HepG2 (cell line): ENCODE results near the gene CBFA2T2. TPM values are rescaled to one million over a fixed set of nuclear protein-coding genes. Genes with fewer than 3 reads are reported as not detected.

Source experiments
- AGO1 ChIP-seq: fragments of 200-400 bp; formaldehyde crosslinking; IDR thresholded peaks from 2 replicates; pipeline ENCODE4 v1.6.1; 2017; ENCODE audit warnings: mild to moderate bottlenecking, low read depth, low read length, moderate library complexity; ENCODE audit not compliant: poor library complexity, severe bottlenecking
- ATM ChIP-seq: fragments of 450-650 bp; IDR thresholded peaks from 2 replicates; pipeline ENCODE4 v1.7.1; 2017; ENCODE audit warnings: mild to moderate bottlenecking, borderline replicate concordance
- CBX2 ChIP-seq, 2 experiments: fragments of 200-600 bp in 1 of 2; sonication (generic); formaldehyde crosslinking in 1 of 2; IDR thresholded peaks; 2 replicates each; pipeline versions ENCODE4 v1.7.0 to v1.8.1; 2018 to 2022; ENCODE audit warnings: low read depth in 2 of 2, low read length in 1 of 2, mild to moderate bottlenecking in 1 of 2, missing genetic modification reagents in 1 of 2
- ELF1 ChIP-seq: sonication (generic); formaldehyde crosslinking; IDR thresholded peaks from 2 replicates; pipeline ENCODE4 v1.4.0; 2020; ENCODE audit warnings: missing genetic modification reagents
- ETV5 ChIP-seq: IDR thresholded peaks from 2 replicates; pipeline ENCODE4 v1.6.1; 2018; ENCODE audit warnings: missing biosample characterization, missing genetic modification reagents, inconsistent platforms, borderline replicate concordance
- LCORL ChIP-seq, 2 experiments: fragments of 450-650 bp in 1 of 2; sonication (generic) in 1 of 2; formaldehyde crosslinking in 1 of 2; IDR thresholded peaks; 2 replicates each; pipeline versions ENCODE4 v1.5.0 to v1.6.1; 2017 to 2020; ENCODE audit warnings: antibody characterized with exemption in 1 of 2, missing genetic modification reagents in 1 of 2
- MAFF ChIP-seq: IDR thresholded peaks from 2 replicates; pipeline ENCODE4 v1.6.1; 2011; ENCODE audit warnings: low read depth, low read length, improper control_type of control experiment
- MBNL3 ChIP-seq: fragments of 250-450 bp; sonication (Bioruptor Pico); conservative IDR thresholded peaks from 2 replicates; pipeline ENCODE4 v1.8.0; 2022; ENCODE audit warnings: mild to moderate bottlenecking, inconsistent platforms
- POLR2A ChIP-seq, 2 experiments: IDR thresholded peaks; 2 replicates each; pipeline ENCODE4 v1.6.1; 2011; ENCODE audit warnings: low read depth in 2 of 2, low read length in 2 of 2, mild to moderate bottlenecking in 1 of 2, moderate library complexity in 1 of 2; ENCODE audit not compliant: insufficient read depth in 1 of 2
- POLR2AphosphoS2 ChIP-seq: IDR thresholded peaks from 2 replicates; pipeline ENCODE4 v1.6.1; 2011; ENCODE audit warnings: low read depth, low read length, improper control_type of control experiment
- RBM22 ChIP-seq: fragments of 200-400 bp; formaldehyde crosslinking; optimal IDR thresholded peaks from 2 replicates; pipeline ENCODE3; 2017; ENCODE audit warnings: mild to moderate bottlenecking, low read length, moderate library complexity
- SETDB1 ChIP-seq: sonication (generic); formaldehyde crosslinking; IDR thresholded peaks from 2 replicates; pipeline ENCODE4 v1.5.1; 2020; ENCODE audit warnings: missing genetic modification reagents, mild to moderate bottlenecking, borderline replicate concordance
- SOX6 ChIP-seq, 2 experiments: fragments of 450-650 bp in 1 of 2; sonication (generic) in 1 of 2; formaldehyde crosslinking in 1 of 2; IDR thresholded peaks; 2 replicates each; pipeline versions ENCODE4 v1.4.0 to v1.6.1; 2017 to 2020; ENCODE audit warnings: antibody characterized with exemption in 1 of 2, mild to moderate bottlenecking in 1 of 2, missing genetic modification reagents in 1 of 2
- SPEN ChIP-seq: sonication (generic); formaldehyde crosslinking; IDR thresholded peaks from 2 replicates; pipeline ENCODE4 v1.5.1; 2020; ENCODE audit warnings: low read depth, mild to moderate bottlenecking, missing genetic modification reagents
- SRF ChIP-seq: IDR thresholded peaks from 2 replicates; pipeline ENCODE4 v1.6.1; 2011; ENCODE audit warnings: mild to moderate bottlenecking, low read depth, low read length, moderate library complexity
- ZNF12 ChIP-seq: sonication (generic); formaldehyde crosslinking; IDR thresholded peaks from 2 replicates; pipeline ENCODE4 v1.5.0; 2020; ENCODE audit warnings: missing genetic modification reagents
- ZNF256 ChIP-seq: sonication (generic); formaldehyde crosslinking; conservative IDR thresholded peaks from 2 replicates; pipeline ENCODE4 v1.4.0; 2020; ENCODE audit warnings: missing genetic modification reagents
- ZNF430 ChIP-seq: sonication (generic); formaldehyde crosslinking; IDR thresholded peaks from 2 replicates; pipeline ENCODE4 v1.9.0; 2021; ENCODE audit warnings: mild to moderate bottlenecking, missing genetic modification reagents
- ZNF569 ChIP-seq: sonication (generic); formaldehyde crosslinking; IDR thresholded peaks from 2 replicates; pipeline ENCODE4 v1.5.0; 2020; ENCODE audit warnings: mild to moderate bottlenecking, missing genetic modification reagents, moderate library complexity, borderline replicate concordance
- ZNF598 ChIP-seq: sonication (generic); formaldehyde crosslinking; IDR thresholded peaks from 2 replicates; pipeline ENCODE4 v1.5.1; 2020; ENCODE audit warnings: mild to moderate bottlenecking, missing genetic modification reagents, borderline replicate concordance
- ZNF749 ChIP-seq: sonication (generic); formaldehyde crosslinking; IDR thresholded peaks from 2 replicates; pipeline ENCODE4 v1.8.0; 2022; ENCODE audit warnings: mild to moderate bottlenecking, missing genetic modification reagents, moderate library complexity, borderline replicate concordance
- polyA plus RNA-seq, 8 experiments: library from polyadenylated mRNA; depleted of rRNA in 3 of 8; stranded (reverse) in 7 of 8; unstranded in 1 of 8; fragments of >200 nt; fragmentation: Illumina TruSeq in 4 of 8; extraction: Trizol in 4 of 8; gene quantifications; 2 replicates each; pipeline versions ENCODE4 v1.2.1 to v1.2.3, GENCODE V29; 2011 to 2016; ENCODE audit warnings: low read depth in 4 of 8, missing spikeins in 1 of 8, mixed read lengths in 1 of 8; ENCODE audit not compliant: insufficient read depth in 1 of 8
- total RNA-seq, 5 experiments: library from RNA; depleted of rRNA; stranded (reverse); fragments of >200 nt; fragmentation: Illumina TruSeq; extraction: Trizol; gene quantifications; 2 replicates each; pipeline ENCODE4 v1.2.3, GENCODE V29; 2016; ENCODE audit warnings: low read depth in 1 of 5
- TF ChIP-seq, protein P1 (sequence below), 2 experiments: fragments of 450-650 bp in 1 of 2; sonication (generic) in 1 of 2; formaldehyde crosslinking; IDR thresholded peaks; 2 replicates each; pipeline versions ENCODE4 v1.5.0 to v1.8.0; 2020 to 2022; ENCODE audit warnings: mild to moderate bottlenecking in 1 of 2, missing genetic modification reagents in 1 of 2
- TF ChIP-seq, protein P2 (sequence below): sonication (generic); formaldehyde crosslinking; IDR thresholded peaks from 2 replicates; pipeline ENCODE4 v1.5.0; 2020; ENCODE audit warnings: mild to moderate bottlenecking, missing genetic modification reagents

CBFA2T2 gene
- total and polyA plus RNA-seq, 2 of the 13 experiments (the other 11 are each of a cell fraction or from before 2014, with no cell fraction given): 6.3 to 21.2 TPM

DNA sequence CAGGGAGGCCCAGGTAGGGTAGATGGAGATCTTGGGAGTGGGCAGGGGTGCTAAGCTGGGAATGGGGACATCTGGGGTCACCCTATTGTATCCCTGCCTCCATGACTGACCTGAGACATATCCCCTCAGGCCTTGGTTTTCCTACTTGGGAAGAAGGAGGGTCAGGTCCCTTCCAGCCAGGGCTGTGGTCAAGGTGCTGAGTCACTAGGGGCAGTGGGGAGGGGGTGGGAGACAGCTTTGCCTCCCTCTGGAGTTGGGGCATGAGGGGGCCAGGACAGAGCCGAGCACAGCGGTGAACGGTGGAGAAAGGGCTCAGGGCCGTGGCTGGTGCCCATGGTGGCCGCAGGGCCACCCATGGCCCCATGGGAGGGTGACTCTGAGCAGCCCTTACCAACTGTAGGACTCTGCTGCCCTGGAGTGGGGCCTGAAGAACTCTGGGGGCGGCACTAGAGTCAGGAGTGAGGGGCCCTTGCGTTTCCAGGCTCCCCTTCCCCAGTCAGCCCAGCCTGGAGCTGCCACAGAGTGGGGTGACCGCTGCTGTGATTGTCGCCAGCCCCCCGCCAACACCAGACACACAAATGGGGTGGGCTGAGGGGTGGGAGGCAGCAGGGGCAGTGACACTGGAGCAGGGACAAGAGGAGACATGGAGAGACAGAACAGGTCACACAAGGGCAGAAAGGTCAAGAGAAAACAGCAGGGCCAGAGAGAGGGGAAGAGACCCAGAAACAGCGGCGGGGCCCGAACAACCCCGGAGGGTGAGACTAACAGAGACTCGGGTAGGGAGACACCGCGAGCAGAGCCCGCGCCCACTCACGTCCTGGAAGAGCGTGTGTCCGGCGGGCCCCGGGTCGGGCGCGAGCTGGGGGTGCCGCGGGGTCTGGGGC, 183.8 kb downstream of the CBFA2T2 start (continued):
- TF ChIP-seq LCORL (IDR thresholded peaks at IDR 0.05) (no peak), LCORL (CRISPR knock-in tag; IDR thresholded peaks at IDR 0.05) (peak; percentile 79), MBNL3 (CRISPR knock-in tag) (no peak), SPEN (CRISPR knock-in tag) (no peak), ATM (no peak), ETV5 (CRISPR knock-in tag) (no peak), POLR2AphosphoS2 (no peak), POLR2A (IDR thresholded peaks at IDR 0.05; ENCODE audit: insufficient read depth in 1 of 2, low read depth in 2 of 2, low read length in 2 of 2) (peak in 1 of 2 experiments; percentile 45; a peak in 2 of 4 replicates), SRF (no peak), RBM22 (peak; percentile 36), SOX6 (IDR thresholded peaks at IDR 0.05) (no peak), SOX6 (CRISPR knock-in tag; IDR thresholded peaks at IDR 0.05) (peak; percentile 37; the same call in 1 of the 2 replicates), CBX2 (IDR thresholded peaks at IDR 0.05; ENCODE audit: low read depth, low read length) (no peak), CBX2 (CRISPR knock-in tag; IDR thresholded peaks at IDR 0.05; ENCODE audit: low read depth) (no peak), ZNF430 (CRISPR knock-in tag) (0 out of 2 replicates have a peak, but pooled peaks have one; percentile 15), ZNF256 (CRISPR knock-in tag) (no peak), SETDB1 (CRISPR knock-in tag) (no peak), MAFF (no peak), ELF1 (no peak), ZNF749 (CRISPR knock-in tag) (peak; percentile 65; the same call in 1 of the 2 replicates), AGO1 (peak; percentile 16), ZNF598 (CRISPR knock-in tag) (peak; percentile 79; the same call in 1 of the 2 replicates), ZNF569 (CRISPR knock-in tag) (no peak; the same call in 1 of the 2 replicates), ZNF12 (CRISPR knock-in tag) (no peak)
- TF ChIP-seq, protein P1, sequence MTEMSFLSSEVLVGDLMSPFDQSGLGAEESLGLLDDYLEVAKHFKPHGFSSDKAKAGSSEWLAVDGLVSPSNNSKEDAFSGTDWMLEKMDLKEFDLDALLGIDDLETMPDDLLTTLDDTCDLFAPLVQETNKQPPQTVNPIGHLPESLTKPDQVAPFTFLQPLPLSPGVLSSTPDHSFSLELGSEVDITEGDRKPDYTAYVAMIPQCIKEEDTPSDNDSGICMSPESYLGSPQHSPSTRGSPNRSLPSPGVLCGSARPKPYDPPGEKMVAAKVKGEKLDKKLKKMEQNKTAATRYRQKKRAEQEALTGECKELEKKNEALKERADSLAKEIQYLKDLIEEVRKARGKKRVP (CRISPR knock-in tag; IDR thresholded peaks at IDR 0.05): no peak
- TF ChIP-seq, protein P2, sequence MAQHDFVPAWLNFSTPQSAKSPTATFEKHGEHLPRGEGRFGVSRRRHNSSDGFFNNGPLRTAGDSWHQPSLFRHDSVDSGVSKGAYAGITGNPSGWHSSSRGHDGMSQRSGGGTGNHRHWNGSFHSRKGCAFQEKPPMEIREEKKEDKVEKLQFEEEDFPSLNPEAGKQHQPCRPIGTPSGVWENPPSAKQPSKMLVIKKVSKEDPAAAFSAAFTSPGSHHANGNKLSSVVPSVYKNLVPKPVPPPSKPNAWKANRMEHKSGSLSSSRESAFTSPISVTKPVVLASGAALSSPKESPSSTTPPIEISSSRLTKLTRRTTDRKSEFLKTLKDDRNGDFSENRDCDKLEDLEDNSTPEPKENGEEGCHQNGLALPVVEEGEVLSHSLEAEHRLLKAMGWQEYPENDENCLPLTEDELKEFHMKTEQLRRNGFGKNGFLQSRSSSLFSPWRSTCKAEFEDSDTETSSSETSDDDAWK (CRISPR knock-in tag): no peak
